GM12801 (cell line): ENCODE data around the gene SLC44A1.

ENCODE experiments used
- CTCF ChIP-seq: IDR thresholded peaks from one replicate; pipeline ENCODE4 v1.5.1; 2011; ENCODE audit warnings: control low read depth; ENCODE audit not compliant: insufficient read length; ENCODE audit errors: extremely low read depth

Gene SLC44A1

GRCh38 chr9:105419816-105420597 is 175.6 kb downstream of the SLC44A1 start:
- TF ChIP-seq CTCF, result no peak

GRCh38 chr9:105421154-105421553 is 176.7 kb downstream of the SLC44A1 start:
- no peak for TF ChIP-seq CTCF

GRCh38 chr9:105421864-105422263 is 177.4 kb downstream of the SLC44A1 start:
- no peak for TF ChIP-seq CTCF

GRCh38 chr9:105425816-105426433 is 181.5 kb downstream of the SLC44A1 start:
- TF ChIP-seq CTCF, result no peak

GRCh38 chr9:105426657-105427056 is 182.2 kb downstream of the SLC44A1 start:
- no peak for TF ChIP-seq CTCF

GRCh38 chr9:105431424-105432246 is 187.2 kb downstream of the SLC44A1 start:
- TF ChIP-seq CTCF, result no peak

- TF ChIP-seq CTCF, result no peak
Observed at GRCh38 chr9:105432247-105432842, 187.9 kb downstream of the SLC44A1 start.
